Sigmoid colon (tissue), 7 donors: Measurements from ENCODE around the gene TGFBR1. TPM values are rescaled to one million over a fixed set of nuclear protein-coding genes. Genes with fewer than 3 reads are reported as not detected.
A peak's percentile ranks its signal among the peaks of the same experiment; 100 is the strongest.
"Not testable (repeated sequence)": the region's sequence is repeated elsewhere in the genome, so short reads cannot be mapped to it uniquely, and the experiment has no call there.

Experiments
- DNase-seq: peaks from one replicate; pipeline ENCODE4 v3.0.0-alpha.2; 2019
- H3K27ac ChIP-seq, 4 donors: fragments of 200-600 bp; sonication (generic); one replicate each; pipeline ENCODE4 v1.5.1; 2016 to 2019; ENCODE audit warnings: mild to moderate bottlenecking in 1 of 4
- H3K27me3 ChIP-seq, 3 donors: fragments of 200-600 bp; sonication (generic); one replicate each; pipeline ENCODE4 v1.5.1; 2019; ENCODE audit warnings: mild to moderate bottlenecking in 1 of 3
- H3K36me3 ChIP-seq, 4 donors: fragments of 200-600 bp; sonication (generic); one replicate each; pipeline ENCODE4 v1.5.1; 2016 to 2019
- H3K4me1 ChIP-seq, 4 donors: fragments of 200-600 bp; sonication (generic); one replicate each; pipeline ENCODE4 v1.5.1; 2017 to 2019
- H3K4me3 ChIP-seq, 4 donors: fragments of 200-600 bp; sonication (generic); one replicate each; pipeline ENCODE4 v1.5.1; 2017 to 2019; ENCODE audit warnings: mild to moderate bottlenecking in 2 of 4, moderate library complexity in 1 of 4
- H3K9me3 ChIP-seq, 4 donors: fragments of 200-600 bp in 3 of 4; sonication (generic) in 3 of 4; one replicate each; pipeline versions ENCODE4 v1.5.1 to v1.6.1; 2013 to 2019
- EP300 ChIP-seq, 4 donors: sonication (generic); formaldehyde crosslinking; IDR thresholded peaks; one replicate each; pipeline ENCODE4 v1.6.1; 2017; ENCODE audit warnings: antibody characterized with exemption in 4 of 4
- POLR2A ChIP-seq, 2 donors: fragments of 450-650 bp; IDR thresholded peaks; one replicate each; pipeline ENCODE4 v1.6.1; 2016; ENCODE audit warnings: antibody characterized with exemption in 2 of 2, mild to moderate bottlenecking in 2 of 2, moderate library complexity in 2 of 2
- POLR2AphosphoS5 ChIP-seq, 4 donors: sonication (generic); formaldehyde crosslinking; IDR thresholded peaks; one replicate each; pipeline ENCODE4 v1.6.1; 2017; ENCODE audit warnings: antibody characterized with exemption in 4 of 4
- WGBS, 2 donors: extraction: QIAGEN DNeasy Blood & Tissue Kit; methylation state at CpG; one replicate each; pipeline ENCODE4 v1.1.7; 2013; 5-methylcytosine and 5-hydroxymethylcytosine counted together
- intact Hi-C: fragments of 100-400 bp; cut with DNase I; formaldehyde crosslinking; loops from one replicate; pipeline ENCODE4 v1.15.1; 2023
- polyA plus RNA-seq, 3 donors: library from polyadenylated mRNA; stranded (reverse); fragments of 200-250 nt; gene quantifications; one replicate each; pipeline ENCODE4 v1.2.3, GENCODE V29; 2013
- total RNA-seq, 4 donors: library from RNA; depleted of rRNA; stranded (reverse); fragments of >200 nt; gene quantifications; one replicate each; pipeline ENCODE4 v1.1.0, GENCODE V29; 2016
- TF ChIP-seq, protein P1 (sequence below), 4 experiments: fragments of 450-650 bp in 3 of 4; fragments of 200-600 bp in 1 of 4; IDR thresholded peaks; one replicate each; pipeline ENCODE4 v1.5.1; 2016 to 2019; ENCODE audit warnings: antibody characterized with exemption in 4 of 4, mild to moderate bottlenecking in 3 of 4, moderate library complexity in 2 of 4
- donor health status: healthy with polysubstance abuse.
- donor health status: Bipolar disorder and iron deficiency.
- donor health status: healthy.

Gene TGFBR1
- total and polyA plus RNA-seq, 7 donors, result 3.9 to 84.3 (median 48.4) TPM

DNA sequence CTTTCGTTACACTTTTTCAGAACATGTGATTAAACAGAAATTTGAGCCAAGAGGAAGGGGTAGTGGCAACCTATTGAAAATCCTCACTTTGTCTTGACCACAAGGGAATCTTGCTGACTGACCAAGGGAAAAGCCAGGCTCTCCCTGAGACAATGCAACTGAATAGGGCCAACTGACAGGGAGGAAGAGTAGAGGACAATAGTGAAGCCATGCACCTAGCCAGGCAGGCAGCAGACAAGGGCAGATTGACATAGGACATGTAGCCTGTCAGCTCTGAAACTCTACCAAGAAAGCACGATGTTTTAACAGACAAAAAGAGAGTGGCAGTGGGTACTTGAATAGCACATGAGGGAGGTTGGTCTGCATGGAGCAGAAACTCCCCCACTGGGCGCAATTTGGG is 8.5 kb upstream of the TGFBR1 start:
- no peaks in the 10 kb centered on the region for H3K27me3 ChIP-seq
- intact Hi-C loops, result no loop called here
- no peak for TF ChIP-seq EP300 (IDR thresholded peaks at IDR 0.05)
- TF ChIP-seq, protein P1, sequence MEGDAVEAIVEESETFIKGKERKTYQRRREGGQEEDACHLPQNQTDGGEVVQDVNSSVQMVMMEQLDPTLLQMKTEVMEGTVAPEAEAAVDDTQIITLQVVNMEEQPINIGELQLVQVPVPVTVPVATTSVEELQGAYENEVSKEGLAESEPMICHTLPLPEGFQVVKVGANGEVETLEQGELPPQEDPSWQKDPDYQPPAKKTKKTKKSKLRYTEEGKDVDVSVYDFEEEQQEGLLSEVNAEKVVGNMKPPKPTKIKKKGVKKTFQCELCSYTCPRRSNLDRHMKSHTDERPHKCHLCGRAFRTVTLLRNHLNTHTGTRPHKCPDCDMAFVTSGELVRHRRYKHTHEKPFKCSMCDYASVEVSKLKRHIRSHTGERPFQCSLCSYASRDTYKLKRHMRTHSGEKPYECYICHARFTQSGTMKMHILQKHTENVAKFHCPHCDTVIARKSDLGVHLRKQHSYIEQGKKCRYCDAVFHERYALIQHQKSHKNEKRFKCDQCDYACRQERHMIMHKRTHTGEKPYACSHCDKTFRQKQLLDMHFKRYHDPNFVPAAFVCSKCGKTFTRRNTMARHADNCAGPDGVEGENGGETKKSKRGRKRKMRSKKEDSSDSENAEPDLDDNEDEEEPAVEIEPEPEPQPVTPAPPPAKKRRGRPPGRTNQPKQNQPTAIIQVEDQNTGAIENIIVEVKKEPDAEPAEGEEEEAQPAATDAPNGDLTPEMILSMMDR (IDR thresholded peaks at IDR 0.05), result no peak
- TF ChIP-seq POLR2AphosphoS5 (IDR thresholded peaks at IDR 0.05), result no peak
- TF ChIP-seq POLR2A (IDR thresholded peaks at IDR 0.05), result no peak
- H3K4me1 ChIP-seq, result no peaks in the 10 kb centered on the region
- DNase-seq, result no peak
- no peak overlapping the region for H3K4me3 ChIP-seq
- no peak overlapping the region for H3K27ac ChIP-seq
- H3K9me3 ChIP-seq, result no peaks in the 10 kb centered on the region
- no peaks in the 10 kb centered on the region for H3K36me3 ChIP-seq
- WGBS, 2 donors, result 89 to 90% methylated on average over 3 of the region's 3 CpGs

DNA sequence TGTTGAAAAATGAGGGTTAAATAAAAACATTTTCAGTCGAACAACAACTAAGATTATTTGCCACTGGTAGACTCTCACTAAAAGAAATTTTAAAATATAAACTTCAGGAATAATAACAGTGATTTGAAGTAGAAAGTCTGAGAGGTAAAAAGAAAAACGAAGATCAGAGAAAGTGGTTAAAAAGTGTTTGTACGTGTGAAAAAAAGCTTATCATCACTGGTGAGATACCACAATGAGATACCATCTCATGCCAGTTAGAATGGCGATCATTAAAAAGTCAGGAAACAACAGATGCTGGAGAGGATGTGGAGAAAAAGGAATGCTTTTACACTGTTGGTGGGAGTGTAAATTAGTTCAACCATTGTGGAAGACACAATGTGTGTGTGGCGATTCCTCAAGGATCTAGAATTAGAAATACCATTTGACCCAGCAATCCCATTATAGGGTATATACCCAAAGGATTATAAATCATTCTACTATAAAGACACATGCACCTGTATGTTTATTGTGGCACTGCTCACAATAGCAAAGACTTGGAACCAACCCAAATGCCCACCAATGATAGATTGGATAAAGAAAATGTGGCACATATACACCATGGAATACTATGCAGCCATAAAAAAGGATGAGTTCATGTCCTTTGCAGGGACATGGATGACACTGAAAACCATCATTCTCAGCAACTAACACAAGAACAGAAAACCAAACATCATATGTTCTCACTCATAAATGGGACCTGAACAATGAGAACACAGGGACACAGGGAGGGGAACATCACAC is 4.9 kb upstream of the TGFBR1 start:
- not testable (repeated sequence) for H3K4me3 ChIP-seq, H3K9me3 ChIP-seq, H3K27me3 ChIP-seq, DNase-seq, H3K27ac ChIP-seq, H3K36me3 ChIP-seq
- WGBS, 2 donors, result 77 to 90% methylated on average over 5 of the region's 5 CpGs
- intact Hi-C loops, result loop anchor here (5.0 kb wide), 2 partner anchors 42 to 48 kb away; no protein-coding TSS in a partner anchor
- H3K4me1 ChIP-seq, result peaks cover 0 to 24% (median 19%) of the 10 kb centered on the region in 4 donors

DNA sequence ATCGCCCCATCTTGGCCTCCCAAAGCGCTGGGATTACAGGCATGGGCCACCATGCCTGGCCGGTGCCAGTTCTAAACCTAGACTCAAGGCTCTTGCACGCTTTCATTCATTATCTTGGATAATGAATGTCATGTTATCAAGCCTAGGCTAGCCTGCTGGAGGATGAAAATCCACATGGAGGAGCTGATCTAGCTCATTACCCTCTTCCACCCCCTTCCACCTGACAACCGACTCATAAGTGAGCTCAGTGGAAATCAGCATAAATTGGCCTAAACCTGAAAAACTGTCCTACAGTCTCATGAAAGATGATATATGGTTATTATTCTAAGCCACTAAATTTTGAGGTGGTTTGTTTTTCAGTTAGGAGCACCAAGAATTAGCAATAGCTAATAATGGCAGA is 3.6 kb upstream of the TGFBR1 start:
- Histone ChIP-seq H3K4me3 (no peak overlapping the region), H3K4me1 (peaks cover 0 to 26% (median 21%) of the 10 kb centered on the region in 4 donors), H3K27me3 (no peaks in the 10 kb centered on the region), H3K36me3 (no peaks in the 10 kb centered on the region), H3K9me3 (no peaks in the 10 kb centered on the region), H3K27ac (no peak overlapping the region)
- intact Hi-C loops, result loop anchor here (5.0 kb wide), 2 partner anchors 41 to 49 kb away; no protein-coding TSS in a partner anchor
- WGBS, 2 donors, result 97 to 98% methylated on average over 5 of the region's 5 CpGs
- DNase-seq, result no peak
- TF ChIP-seq POLR2AphosphoS5 (IDR thresholded peaks at IDR 0.05) (no peak), EP300 (IDR thresholded peaks at IDR 0.05) (no peak), POLR2A (IDR thresholded peaks at IDR 0.05) (no peak)
- TF ChIP-seq, protein P1 (IDR thresholded peaks at IDR 0.05), result no peak

DNA sequence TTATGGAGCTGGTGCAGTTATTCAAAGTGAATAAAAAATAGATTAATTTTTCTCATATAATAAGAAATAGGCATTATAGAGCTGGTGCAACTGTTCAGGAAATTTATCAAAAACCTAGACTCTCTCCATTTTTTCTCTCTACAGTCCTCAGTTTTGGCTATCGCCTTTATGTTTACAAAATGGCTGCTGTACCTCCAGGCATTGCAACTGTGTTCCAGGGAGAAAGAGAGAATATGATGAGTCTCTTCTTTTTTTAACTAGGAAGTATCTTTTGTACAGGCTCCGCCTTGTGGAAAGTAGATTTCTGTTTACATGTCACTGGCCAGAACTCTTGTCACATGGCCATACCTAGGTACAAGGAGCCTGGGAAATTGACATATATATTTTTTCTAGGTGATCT is 3.1 kb upstream of the TGFBR1 start:
- intact Hi-C loops, result loop anchor here (5.0 kb wide), 2 partner anchors 40 to 50 kb away; no protein-coding TSS in a partner anchor
- H3K27ac ChIP-seq, result peak overlapping the region in 3 of 4 donors; percentile 21 to 94 (median 92)
- peaks cover 0 to 31% (median 26%) of the 10 kb centered on the region in 4 donors for H3K4me1 ChIP-seq
- TF ChIP-seq EP300 (IDR thresholded peaks at IDR 0.05) (no peak), POLR2A (IDR thresholded peaks at IDR 0.05) (no peak), POLR2AphosphoS5 (IDR thresholded peaks at IDR 0.05) (no peak)
- TF ChIP-seq, protein P1 (IDR thresholded peaks at IDR 0.05), result no peak
- H3K9me3 ChIP-seq, result no peaks in the 10 kb centered on the region
- 96% methylated on average over 2 of the region's 2 CpGs for WGBS, 2 donors
- no peaks in the 10 kb centered on the region for H3K27me3 ChIP-seq
- H3K4me3 ChIP-seq, result no peak overlapping the region
- H3K36me3 ChIP-seq, result no peaks in the 10 kb centered on the region
- no peak for DNase-seq

DNA sequence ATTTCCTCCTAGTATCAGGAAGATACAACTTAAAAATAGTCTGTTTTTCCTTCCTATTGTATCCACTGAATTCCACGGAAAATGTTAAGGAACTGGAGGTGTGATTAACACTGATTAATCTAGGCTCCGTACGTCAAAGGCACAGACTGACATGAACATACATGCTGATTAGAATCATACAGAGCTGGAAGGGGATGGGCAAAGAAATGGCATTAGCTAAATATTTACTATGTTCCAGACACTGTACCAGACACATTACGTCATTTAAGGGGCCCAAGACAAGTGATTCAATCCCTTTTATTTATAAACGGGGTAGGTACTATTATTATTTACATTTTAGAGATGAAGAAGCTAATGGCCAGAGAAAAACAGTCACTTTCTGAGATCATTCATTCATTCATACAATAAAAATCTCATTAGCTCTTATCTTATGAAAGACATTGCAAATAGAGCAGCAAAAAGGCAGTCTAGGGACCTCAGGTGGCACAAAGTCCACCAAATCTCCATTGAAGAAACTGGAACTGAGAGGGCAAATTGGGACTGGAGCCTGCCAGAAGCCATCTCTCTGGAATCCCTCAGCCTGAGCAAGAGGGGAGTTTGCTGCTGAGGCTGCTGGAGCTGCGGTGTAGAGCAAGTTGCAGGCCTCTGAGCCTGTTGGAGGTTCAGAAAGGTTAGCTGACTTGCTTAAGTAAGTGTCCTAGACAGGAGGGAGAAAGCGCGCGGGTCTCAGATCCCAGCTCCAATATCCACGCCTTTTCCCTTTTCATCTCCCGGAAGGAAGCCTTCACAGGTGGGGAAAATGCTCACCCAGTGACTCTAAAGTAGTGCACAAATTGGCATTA is 1.6 kb upstream of the TGFBR1 start:
- H3K9me3 ChIP-seq, result no peaks in the 10 kb centered on the region
- H3K36me3 ChIP-seq, result no peaks in the 10 kb centered on the region
- H3K4me3 ChIP-seq, result peak overlapping the region in 3 of 4 donors; percentile 90 to 98 (median 91)
- H3K27ac ChIP-seq, result peak overlapping the region; percentile 92 to 95 (median 93)
- no peaks in the 10 kb centered on the region for H3K27me3 ChIP-seq
- H3K4me1 ChIP-seq, result peaks cover 0 to 46% (median 40%) of the 10 kb centered on the region in 4 donors
- TF ChIP-seq POLR2AphosphoS5 (IDR thresholded peaks at IDR 0.05) (no peak), POLR2A (IDR thresholded peaks at IDR 0.05) (no peak), EP300 (IDR thresholded peaks at IDR 0.05) (no peak)
- TF ChIP-seq, protein P1 (IDR thresholded peaks at IDR 0.05), result no peak
- intact Hi-C loops, result loop anchor here (5.0 kb wide), 2 partner anchors 39 to 51 kb away; no protein-coding TSS in a partner anchor
- 77 to 78% methylated on average over 11 of the region's 11 CpGs for WGBS, 2 donors
- DNase-seq, result no peak
